Chondrocyte (in vitro differentiated cells): ENCODE results near the gene ABI1. TPM values are rescaled to one million over a fixed set of nuclear protein-coding genes. Genes with fewer than 3 reads are reported as not detected.

Experiments used
- DNase-seq: peaks from one replicate; pipeline ENCODE4 v3.0.0; 2021; ENCODE audit warnings: mixed read lengths, low spot score
- H3K27ac Mint-ChIP-seq: one replicate; pipeline ENCODE4 v1.8.0; 2021; ENCODE audit warnings: mild to moderate bottlenecking, moderate library complexity, mixed read lengths; ENCODE audit not compliant: unreplicated experiment
- H3K27me3 Mint-ChIP-seq: 2 replicates; pipeline ENCODE4 v1.8.0; 2021; ENCODE audit warnings: low read depth, mixed read lengths
- H3K36me3 Mint-ChIP-seq: 2 replicates; pipeline ENCODE4 v1.8.0; 2021; ENCODE audit warnings: low read depth, mixed read lengths
- H3K4me1 Mint-ChIP-seq: 2 replicates; pipeline ENCODE4 v1.8.0; 2021; ENCODE audit warnings: low read depth, mild to moderate bottlenecking, mixed read lengths
- H3K4me3 Mint-ChIP-seq: one replicate; pipeline ENCODE4 v1.8.0; 2021; ENCODE audit warnings: mild to moderate bottlenecking, moderate library complexity, mixed read lengths; ENCODE audit not compliant: unreplicated experiment
- H3K9me3 Mint-ChIP-seq: 2 replicates; pipeline ENCODE4 v1.8.0; 2021; ENCODE audit warnings: low read depth, mixed read lengths
- total RNA-seq: library from RNA; stranded (reverse); gene quantifications from 3 replicates; pipeline ENCODE4 v1.2.1, GENCODE V29; 2021
- TF ChIP-seq, protein P1 (sequence below): fragments of 200-600 bp; sonication (generic); IDR thresholded peaks from 2 replicates; pipeline ENCODE4 v1.5.0; 2021; ENCODE audit warnings: antibody characterized with exemption, mild to moderate bottlenecking, moderate library complexity

ABI1 gene
- total RNA-seq, 1 donor from 2014 or later: 51.9 TPM

- no peaks in the 10 kb centered on the region for H3K9me3 Mint-ChIP-seq
- H3K27ac Mint-ChIP-seq: no peak overlapping the region
- H3K36me3 Mint-ChIP-seq: no peaks in the 10 kb centered on the region
- no peaks in the 10 kb centered on the region for H3K27me3 Mint-ChIP-seq
- DNase-seq: no peak
- no peak overlapping the region for H3K4me3 Mint-ChIP-seq
- peaks cover 40% of the 10 kb centered on the region for H3K4me1 Mint-ChIP-seq
- TF ChIP-seq, protein P1, sequence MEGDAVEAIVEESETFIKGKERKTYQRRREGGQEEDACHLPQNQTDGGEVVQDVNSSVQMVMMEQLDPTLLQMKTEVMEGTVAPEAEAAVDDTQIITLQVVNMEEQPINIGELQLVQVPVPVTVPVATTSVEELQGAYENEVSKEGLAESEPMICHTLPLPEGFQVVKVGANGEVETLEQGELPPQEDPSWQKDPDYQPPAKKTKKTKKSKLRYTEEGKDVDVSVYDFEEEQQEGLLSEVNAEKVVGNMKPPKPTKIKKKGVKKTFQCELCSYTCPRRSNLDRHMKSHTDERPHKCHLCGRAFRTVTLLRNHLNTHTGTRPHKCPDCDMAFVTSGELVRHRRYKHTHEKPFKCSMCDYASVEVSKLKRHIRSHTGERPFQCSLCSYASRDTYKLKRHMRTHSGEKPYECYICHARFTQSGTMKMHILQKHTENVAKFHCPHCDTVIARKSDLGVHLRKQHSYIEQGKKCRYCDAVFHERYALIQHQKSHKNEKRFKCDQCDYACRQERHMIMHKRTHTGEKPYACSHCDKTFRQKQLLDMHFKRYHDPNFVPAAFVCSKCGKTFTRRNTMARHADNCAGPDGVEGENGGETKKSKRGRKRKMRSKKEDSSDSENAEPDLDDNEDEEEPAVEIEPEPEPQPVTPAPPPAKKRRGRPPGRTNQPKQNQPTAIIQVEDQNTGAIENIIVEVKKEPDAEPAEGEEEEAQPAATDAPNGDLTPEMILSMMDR: no peak
These were observed 58.9 kb downstream of the ABI1 start for GRCh38 chr10:26801831-26802230.

GRCh38 chr10:26801274-26801673 lies 59.5 kb downstream of the ABI1 start:
- Mint-ChIP-seq H3K27me3 (no peaks in the 10 kb centered on the region), H3K9me3 (no peaks in the 10 kb centered on the region), H3K27ac (no peak overlapping the region), H3K4me1 (peaks cover 40% of the 10 kb centered on the region), H3K4me3 (no peak overlapping the region), H3K36me3 (no peaks in the 10 kb centered on the region)
- TF ChIP-seq, protein P1: no peak
- DNase-seq: no peak

DNA sequence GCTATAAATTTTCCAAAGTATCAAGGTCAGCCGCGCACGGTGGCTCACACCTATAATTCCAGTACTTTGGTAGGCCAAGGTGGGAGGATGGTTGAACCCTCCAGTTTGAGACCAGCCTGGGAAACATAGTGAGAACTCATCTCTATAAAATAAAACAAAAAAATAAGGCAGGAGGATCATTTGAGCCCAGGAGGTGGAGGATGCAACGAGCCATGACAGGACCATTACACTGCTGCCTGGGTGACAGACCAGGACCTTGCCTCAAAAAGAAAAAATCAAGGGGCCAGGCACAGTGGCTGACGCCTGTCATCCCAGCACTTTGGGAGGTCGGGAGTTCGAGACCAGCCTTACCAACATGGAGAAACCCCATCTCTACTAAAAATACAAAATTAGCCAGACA lies 60.3 kb downstream of the ABI1 start:
- no peak overlapping the region for H3K4me3 Mint-ChIP-seq
- H3K4me1 Mint-ChIP-seq: peaks cover 34% of the 10 kb centered on the region
- H3K9me3 Mint-ChIP-seq: peaks cover 3% of the 10 kb centered on the region
- no peaks in the 10 kb centered on the region for H3K27me3 Mint-ChIP-seq
- TF ChIP-seq, protein P1: no peak
- H3K36me3 Mint-ChIP-seq: no peaks in the 10 kb centered on the region
- DNase-seq: no peak
- no peak overlapping the region for H3K27ac Mint-ChIP-seq

- no peaks in the 10 kb centered on the region for H3K27me3 Mint-ChIP-seq
- TF ChIP-seq, protein P1: no peak
- H3K4me3 Mint-ChIP-seq: no peak overlapping the region
- peaks cover 32% of the 10 kb centered on the region for H3K4me1 Mint-ChIP-seq
- no peak for DNase-seq
- no peak overlapping the region for H3K27ac Mint-ChIP-seq
- H3K36me3 Mint-ChIP-seq: no peaks in the 10 kb centered on the region
- H3K9me3 Mint-ChIP-seq: peaks cover 8% of the 10 kb centered on the region
These were observed 61.4 kb downstream of the ABI1 start for GRCh38 chr10:26799342-26799741.

GRCh38 chr10:26798298-26798697 lies 62.5 kb downstream of the ABI1 start:
- Mint-ChIP-seq H3K9me3 (peaks cover 8% of the 10 kb centered on the region), H3K27me3 (no peaks in the 10 kb centered on the region), H3K4me1 (peaks cover 32% of the 10 kb centered on the region), H3K4me3 (no peak overlapping the region), H3K27ac (no peak overlapping the region), H3K36me3 (no peaks in the 10 kb centered on the region)
- TF ChIP-seq, protein P1: no peak
- DNase-seq: no peak
